H9 (cell line): Measurements from ENCODE around the gene PSMD8. TPM values are rescaled to one million over a fixed set of nuclear protein-coding genes. Genes with fewer than 3 reads are reported as not detected.
A peak's percentile ranks its signal among the peaks of the same experiment; 100 is the strongest.

Source experiments
- DNase-seq: peaks from one replicate; pipeline ENCODE4 v3.0.0-alpha.2; 2017
- H2AFZ ChIP-seq: one replicate; pipeline ENCODE4 v1.6.1; 2013; ENCODE audit warnings: mild to moderate bottlenecking, low read length, control low read depth, moderate library complexity
- H2AK5ac ChIP-seq: 2 replicates; pipeline ENCODE4 v1.6.1; 2013; ENCODE audit warnings: low read length, control low read depth, mixed read lengths; ENCODE audit not compliant: insufficient read length
- H2BK120ac ChIP-seq: one replicate; pipeline ENCODE4 v1.6.1; 2013; ENCODE audit warnings: low read depth, mild to moderate bottlenecking, low read length, control low read depth, inconsistent platforms; ENCODE audit not compliant: poor library complexity, severe bottlenecking
- H2BK12ac ChIP-seq: 2 replicates; pipeline ENCODE4 v1.6.1; 2013; ENCODE audit warnings: low read length, control low read depth, mixed read lengths, low read depth; ENCODE audit not compliant: insufficient read length
- H2BK15ac ChIP-seq: 2 replicates; pipeline ENCODE4 v1.6.1; 2013; ENCODE audit warnings: low read depth, low read length, control low read depth
- H2BK20ac ChIP-seq: one replicate; pipeline ENCODE4 v1.6.1; 2013; ENCODE audit warnings: low read depth, mild to moderate bottlenecking, low read length, control low read depth, inconsistent platforms; ENCODE audit not compliant: poor library complexity, severe bottlenecking
- H2BK5ac ChIP-seq: 2 replicates; pipeline ENCODE4 v1.6.1; 2013; ENCODE audit warnings: low read length, control low read depth, mixed read lengths; ENCODE audit not compliant: insufficient read length
- H3K14ac ChIP-seq: 2 replicates; pipeline ENCODE4 v1.6.1; 2013; ENCODE audit warnings: low read length, control low read depth; ENCODE audit not compliant: insufficient read depth
- H3K18ac ChIP-seq: 2 replicates; pipeline ENCODE4 v1.6.1; 2013; ENCODE audit warnings: low read depth, mild to moderate bottlenecking, mixed read lengths, low read length, control low read depth; ENCODE audit not compliant: insufficient read length
- H3K23ac ChIP-seq: 2 replicates; pipeline ENCODE4 v1.6.1; 2013; ENCODE audit warnings: low read length, control low read depth, mixed read lengths, low read depth; ENCODE audit not compliant: insufficient read length
- H3K23me2 ChIP-seq: 2 replicates; pipeline ENCODE4 v1.6.1; 2013; ENCODE audit warnings: low read depth, mild to moderate bottlenecking, mixed read lengths, low read length, control low read depth; ENCODE audit not compliant: insufficient read length, poor library complexity, severe bottlenecking
- H3K27ac ChIP-seq: 2 replicates; pipeline ENCODE4 v1.5.1; 2013; ENCODE audit warnings: low read length, control low read depth, mixed read lengths, low read depth; ENCODE audit not compliant: insufficient read length
- H3K27me3 ChIP-seq: 2 replicates; pipeline ENCODE4 v1.6.1; 2013; ENCODE audit warnings: low read length, control low read depth, inconsistent platforms; ENCODE audit not compliant: insufficient read depth
- H3K4ac ChIP-seq: 2 replicates; pipeline ENCODE4 v1.6.1; 2013; ENCODE audit warnings: low read depth, mild to moderate bottlenecking, control low read depth, inconsistent platforms, low read length, moderate library complexity
- H3K4me1 ChIP-seq: 2 replicates; pipeline ENCODE4 v1.6.1; 2013; ENCODE audit warnings: low read length, control low read depth, inconsistent platforms; ENCODE audit not compliant: insufficient read depth
- H3K4me2 ChIP-seq: 2 replicates; pipeline ENCODE4 v1.6.1; 2013; ENCODE audit warnings: low read length, control low read depth, mixed read lengths; ENCODE audit not compliant: insufficient read length, insufficient read depth
- H3K56ac ChIP-seq: 2 replicates; pipeline ENCODE4 v1.6.1; 2013; ENCODE audit warnings: low read depth, mild to moderate bottlenecking, mixed read lengths, low read length, control low read depth; ENCODE audit not compliant: insufficient read length
- H3K79me1 ChIP-seq: 2 replicates; pipeline ENCODE4 v1.6.1; 2013; ENCODE audit warnings: low read depth, mild to moderate bottlenecking, moderate library complexity, low read length, control low read depth, inconsistent platforms; ENCODE audit not compliant: insufficient read depth, poor library complexity, severe bottlenecking
- H3K79me2 ChIP-seq: 2 replicates; pipeline ENCODE4 v1.6.1; 2013; ENCODE audit warnings: low read length, control low read depth, inconsistent platforms; ENCODE audit not compliant: insufficient read depth
- H3K9ac ChIP-seq: 2 replicates; pipeline ENCODE4 v1.6.1; 2013; ENCODE audit warnings: low read length, control low read depth, mixed read lengths; ENCODE audit not compliant: insufficient read length; ENCODE audit errors: extremely low read depth
- H3K9me3 ChIP-seq: one replicate; pipeline ENCODE4 v1.6.1; 2013; ENCODE audit warnings: low read depth, low read length, inconsistent platforms; ENCODE audit not compliant: control insufficient read depth
- H3T11ph ChIP-seq: one replicate; pipeline ENCODE4 v1.6.1; 2013; ENCODE audit warnings: mild to moderate bottlenecking, low read length, control low read depth, inconsistent platforms
- H4K20me1 ChIP-seq: one replicate; pipeline ENCODE4 v1.6.1; 2013; ENCODE audit not compliant: control insufficient read depth, insufficient read length, insufficient read depth
- H4K5ac ChIP-seq: 2 replicates; pipeline ENCODE4 v1.6.1; 2013; ENCODE audit warnings: low read depth, mild to moderate bottlenecking, mixed read lengths, low read length, control low read depth; ENCODE audit not compliant: insufficient read length
- H4K8ac ChIP-seq: replicated peaks from 2 replicates; pipeline ENCODE4 v1.6.1; 2013; ENCODE audit warnings: low read length, control low read depth, mixed read lengths, low read depth; ENCODE audit not compliant: insufficient read length
- H4K91ac ChIP-seq: 2 replicates; pipeline ENCODE4 v1.6.1; 2013; ENCODE audit warnings: low read depth, mild to moderate bottlenecking, moderate library complexity, mixed read lengths, low read length, control low read depth; ENCODE audit not compliant: insufficient read length
- H3K27ac Mint-ChIP-seq, 3 experiments: 2 replicates in 2 of 3; 3 replicates in 1 of 3; pipeline ENCODE4 v1.8.0; 2020 to 2021; ENCODE audit warnings: mixed read lengths in 3 of 3, mild to moderate bottlenecking in 1 of 3, moderate library complexity in 1 of 3
- H3K27me3 Mint-ChIP-seq: 2 replicates; pipeline ENCODE4 v1.8.0; 2021; ENCODE audit warnings: low read depth, mild to moderate bottlenecking, moderate library complexity, mixed read lengths
- H3K36me3 Mint-ChIP-seq, 3 experiments: 2 replicates in 2 of 3; 3 replicates in 1 of 3; pipeline ENCODE4 v1.8.0; 2020 to 2021; ENCODE audit warnings: low read depth in 3 of 3, mixed read lengths in 3 of 3; ENCODE audit not compliant: insufficient read depth in 1 of 3
- H3K4me1 Mint-ChIP-seq, 2 experiments: 2 replicates each; pipeline ENCODE4 v1.8.0; 2020; ENCODE audit warnings: mixed read lengths in 2 of 2
- H3K4me3 Mint-ChIP-seq, 2 experiments: 2 replicates in 1 of 2; 3 replicates in 1 of 2; pipeline ENCODE4 v1.8.0; 2020 to 2021; ENCODE audit warnings: mild to moderate bottlenecking in 2 of 2, mixed read lengths in 2 of 2, moderate library complexity in 1 of 2
- H3K9me3 Mint-ChIP-seq, 2 experiments: 2 replicates in 1 of 2; 3 replicates in 1 of 2; pipeline ENCODE4 v1.8.0; 2020; ENCODE audit warnings: mild to moderate bottlenecking in 2 of 2, mixed read lengths in 2 of 2, moderate library complexity in 1 of 2
- WGBS: extraction: QIAGEN DNeasy Blood & Tissue Kit; methylation state at CpG from one replicate; pipeline ENCODE4 v1.1.7; 2013; ENCODE audit warnings: missing lambda C conversion rate, low lambda C conversion rate, mixed read lengths; ENCODE audit not compliant: insufficient read length; ENCODE audit errors: extremely low coverage; 5-methylcytosine and 5-hydroxymethylcytosine counted together
- total RNA-seq: library from RNA; stranded (reverse); gene quantifications from 2 replicates; pipeline ENCODE4 v1.2.1, GENCODE V29; 2021
- TF ChIP-seq, protein P1 (sequence below): fragments of 200-600 bp; sonication (generic); conservative IDR thresholded peaks from 3 replicates; pipeline ENCODE4 v1.8.0; 2021; ENCODE audit warnings: antibody characterized with exemption, mild to moderate bottlenecking

Gene PSMD8
- total RNA-seq, 1 experiment from 2014 or later = 189 TPM

GRCh38 chr19:38373907-38374331 lies 452 bp upstream of the PSMD8 start:
- H2BK15ac ChIP-seq = no peak overlapping the region
- H4K20me1 ChIP-seq = no peaks in the 10 kb centered on the region
- no peak overlapping the region for H3K27ac ChIP-seq
- Mint-ChIP-seq H3K27me3 (peaks cover 32% of the 10 kb centered on the region), H3K36me3 (peaks cover 10 to 17% (median 10%) of the 10 kb centered on the region in 3 experiments; a peak in 6 of 7 replicates), H3K9me3 (no peaks in the 10 kb centered on the region), H3K27ac (peak overlapping the region in 2 of 3 experiments; percentile 75 to 90; a peak in 3 of 7 replicates), H3K4me3 (peak overlapping the region; percentile 99), H3K4me1 (peaks cover 14 to 18% of the 10 kb centered on the region in 2 experiments)
- H3K79me1 ChIP-seq = peaks cover 12% of the 10 kb centered on the region
- peaks cover 12% of the 10 kb centered on the region for H3K23me2 ChIP-seq
- H3K4me1 ChIP-seq = no peaks in the 10 kb centered on the region
- H3K23ac ChIP-seq = no peak overlapping the region
- no peak overlapping the region for H4K5ac ChIP-seq
- H3K9me3 ChIP-seq = no peaks in the 10 kb centered on the region
- H2BK120ac ChIP-seq = no peak overlapping the region
- no peak overlapping the region for H3T11ph ChIP-seq
- no peaks in the 10 kb centered on the region for H3K27me3 ChIP-seq
- no peak overlapping the region for H3K56ac ChIP-seq
- no peak overlapping the region for H3K4ac ChIP-seq
- H3K18ac ChIP-seq = no peak overlapping the region
- H2BK5ac ChIP-seq = no peak overlapping the region
- peaks cover 16% of the 10 kb centered on the region; the same call in 1 of the 2 replicates for H3K79me2 ChIP-seq
- H2BK12ac ChIP-seq = no peak overlapping the region
- H3K4me2 ChIP-seq = peak overlapping the region; percentile 57
- DNase-seq = no peak
- WGBS = no CpG with 5 or more reads among the region's 6 CpGs
- H3K14ac ChIP-seq = no peak overlapping the region
- no peak overlapping the region for H3K9ac ChIP-seq
- no peak overlapping the region for H4K91ac ChIP-seq
- H2AK5ac ChIP-seq = no peak overlapping the region
- no peak overlapping the region for H2BK20ac ChIP-seq
- no peak overlapping the region for H2AFZ ChIP-seq
- TF ChIP-seq, protein P1, sequence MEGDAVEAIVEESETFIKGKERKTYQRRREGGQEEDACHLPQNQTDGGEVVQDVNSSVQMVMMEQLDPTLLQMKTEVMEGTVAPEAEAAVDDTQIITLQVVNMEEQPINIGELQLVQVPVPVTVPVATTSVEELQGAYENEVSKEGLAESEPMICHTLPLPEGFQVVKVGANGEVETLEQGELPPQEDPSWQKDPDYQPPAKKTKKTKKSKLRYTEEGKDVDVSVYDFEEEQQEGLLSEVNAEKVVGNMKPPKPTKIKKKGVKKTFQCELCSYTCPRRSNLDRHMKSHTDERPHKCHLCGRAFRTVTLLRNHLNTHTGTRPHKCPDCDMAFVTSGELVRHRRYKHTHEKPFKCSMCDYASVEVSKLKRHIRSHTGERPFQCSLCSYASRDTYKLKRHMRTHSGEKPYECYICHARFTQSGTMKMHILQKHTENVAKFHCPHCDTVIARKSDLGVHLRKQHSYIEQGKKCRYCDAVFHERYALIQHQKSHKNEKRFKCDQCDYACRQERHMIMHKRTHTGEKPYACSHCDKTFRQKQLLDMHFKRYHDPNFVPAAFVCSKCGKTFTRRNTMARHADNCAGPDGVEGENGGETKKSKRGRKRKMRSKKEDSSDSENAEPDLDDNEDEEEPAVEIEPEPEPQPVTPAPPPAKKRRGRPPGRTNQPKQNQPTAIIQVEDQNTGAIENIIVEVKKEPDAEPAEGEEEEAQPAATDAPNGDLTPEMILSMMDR = no peak
- H4K8ac ChIP-seq = no peak overlapping the region
